GM12874 (cell line): Measurements from ENCODE around the gene MIA3.

Experiments
- TF ChIP-seq, protein P1 (sequence below): IDR thresholded peaks from 2 replicates; pipeline ENCODE4 v1.5.1; 2011; ENCODE audit warnings: low read depth, mild to moderate bottlenecking, control low read depth, low read length, moderate library complexity; ENCODE audit not compliant: insufficient read depth

MIA3 gene

DNA sequence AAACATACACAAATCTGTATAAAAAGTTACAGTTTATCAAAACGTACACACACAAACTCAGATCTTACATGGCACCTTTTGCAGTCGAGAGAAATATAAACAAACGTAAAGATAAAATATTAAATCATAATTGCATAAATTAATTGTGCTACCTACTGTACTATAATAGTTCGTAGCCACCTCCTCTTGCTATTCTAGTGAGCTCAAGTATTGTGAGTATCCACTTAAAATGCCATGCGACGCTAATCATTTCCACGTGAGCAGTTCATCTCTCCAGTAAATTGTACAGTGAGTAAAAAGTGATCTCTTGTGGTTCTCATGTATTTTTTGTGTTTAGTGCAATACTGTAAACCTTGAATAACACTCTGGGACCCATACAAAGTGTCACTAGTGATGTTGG lies 6.3 kb downstream of the MIA3 start:
- TF ChIP-seq, protein P1, sequence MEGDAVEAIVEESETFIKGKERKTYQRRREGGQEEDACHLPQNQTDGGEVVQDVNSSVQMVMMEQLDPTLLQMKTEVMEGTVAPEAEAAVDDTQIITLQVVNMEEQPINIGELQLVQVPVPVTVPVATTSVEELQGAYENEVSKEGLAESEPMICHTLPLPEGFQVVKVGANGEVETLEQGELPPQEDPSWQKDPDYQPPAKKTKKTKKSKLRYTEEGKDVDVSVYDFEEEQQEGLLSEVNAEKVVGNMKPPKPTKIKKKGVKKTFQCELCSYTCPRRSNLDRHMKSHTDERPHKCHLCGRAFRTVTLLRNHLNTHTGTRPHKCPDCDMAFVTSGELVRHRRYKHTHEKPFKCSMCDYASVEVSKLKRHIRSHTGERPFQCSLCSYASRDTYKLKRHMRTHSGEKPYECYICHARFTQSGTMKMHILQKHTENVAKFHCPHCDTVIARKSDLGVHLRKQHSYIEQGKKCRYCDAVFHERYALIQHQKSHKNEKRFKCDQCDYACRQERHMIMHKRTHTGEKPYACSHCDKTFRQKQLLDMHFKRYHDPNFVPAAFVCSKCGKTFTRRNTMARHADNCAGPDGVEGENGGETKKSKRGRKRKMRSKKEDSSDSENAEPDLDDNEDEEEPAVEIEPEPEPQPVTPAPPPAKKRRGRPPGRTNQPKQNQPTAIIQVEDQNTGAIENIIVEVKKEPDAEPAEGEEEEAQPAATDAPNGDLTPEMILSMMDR: no peak

DNA sequence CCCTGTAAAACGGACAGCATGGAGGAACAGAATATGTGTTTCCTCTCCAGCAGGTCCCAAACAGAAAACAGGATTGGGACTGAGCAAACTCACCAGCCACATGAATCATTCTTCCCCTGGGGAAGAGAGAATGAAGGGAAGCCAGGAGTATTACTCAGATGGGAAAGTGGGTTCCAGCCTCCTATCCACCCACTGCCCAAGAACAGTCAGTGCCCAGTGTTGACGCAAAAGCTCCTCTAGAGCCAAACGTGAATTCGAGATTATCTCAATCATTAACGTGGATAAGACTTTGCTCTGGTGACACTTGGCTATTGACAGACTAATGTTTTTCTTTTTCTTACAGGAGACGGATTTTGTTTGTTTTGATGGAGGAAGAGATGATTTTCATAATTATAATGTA lies 9.3 kb downstream of the MIA3 start:
- TF ChIP-seq, protein P1: no peak

DNA sequence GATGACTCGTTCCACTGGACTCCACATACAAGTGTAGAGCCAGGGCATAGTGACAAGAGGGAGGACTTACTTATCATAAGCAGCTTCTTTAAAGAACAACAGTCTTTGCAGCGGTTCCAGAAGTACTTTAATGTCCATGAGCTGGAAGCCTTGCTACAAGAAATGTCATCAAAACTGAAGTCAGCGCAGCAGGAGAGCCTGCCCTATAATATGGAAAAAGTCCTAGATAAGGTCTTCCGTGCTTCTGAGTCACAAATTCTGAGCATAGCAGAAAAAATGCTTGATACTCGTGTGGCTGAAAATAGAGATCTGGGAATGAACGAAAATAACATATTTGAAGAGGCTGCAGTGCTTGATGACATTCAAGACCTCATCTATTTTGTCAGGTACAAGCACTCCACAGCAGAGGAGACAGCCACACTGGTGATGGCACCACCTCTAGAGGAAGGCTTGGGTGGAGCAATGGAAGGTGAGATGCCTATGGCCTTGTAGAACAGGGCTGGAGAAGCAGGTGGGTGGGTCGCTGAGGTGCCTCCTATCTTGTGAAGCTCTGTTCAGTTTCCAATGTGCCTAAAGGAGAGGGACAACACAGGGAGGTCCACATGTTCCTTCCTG lies 12.1 kb downstream of the MIA3 start:
- TF ChIP-seq, protein P1: no peak

- TF ChIP-seq, protein P1: no peak
These were observed 13.8 kb downstream of the MIA3 start for GRCh38 chr1:222631611-222632208.

- TF ChIP-seq, protein P1: no peak
These were observed 14.9 kb downstream of the MIA3 start for GRCh38 chr1:222632749-222633148.

- TF ChIP-seq, protein P1: peak; percentile 72
These were observed 16.5 kb downstream of the MIA3 start for GRCh38 chr1:222634180-222635013.

DNA sequence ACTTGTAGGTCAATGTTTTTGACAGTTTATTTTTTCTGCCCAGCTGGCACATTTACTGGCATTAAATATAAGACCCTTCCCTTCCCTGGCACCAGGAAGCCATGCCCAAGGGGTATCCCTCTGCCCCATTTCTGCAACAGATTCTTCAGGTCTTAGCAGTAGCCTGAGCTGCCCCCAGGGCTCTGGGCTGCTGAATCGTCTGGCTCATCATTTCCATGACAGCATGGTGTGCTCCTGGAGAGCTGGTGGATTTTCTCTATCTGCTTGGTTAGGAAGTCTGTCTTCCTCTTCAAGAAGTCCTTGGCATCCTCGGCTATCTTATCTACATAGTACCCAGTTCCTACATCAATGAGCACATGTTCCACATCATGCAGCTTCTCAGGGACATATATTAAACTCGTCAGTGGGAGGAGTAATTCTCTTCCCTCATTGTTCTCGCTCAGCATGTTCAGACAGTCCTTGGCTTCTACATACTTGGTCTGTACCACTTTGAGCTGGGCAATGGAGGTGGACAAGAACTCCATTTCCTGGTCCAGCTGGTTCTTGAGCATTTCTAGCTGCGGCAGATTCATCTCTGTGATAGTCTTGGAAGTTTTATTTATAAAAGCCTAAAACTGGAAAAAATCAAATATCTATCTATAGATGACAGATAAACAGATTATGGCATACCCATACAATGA lies 23.5 kb downstream of the MIA3 start:
- TF ChIP-seq, protein P1: no peak
